HG02588 (cell line): ENCODE results near the gene UBE2J2.
"Not testable (repeated sequence)": the region's sequence is repeated elsewhere in the genome, so short reads cannot be mapped to it uniquely, and the experiment has no call there.

Experiments used
- ATAC-seq: cut with Tn5 transposase; IDR thresholded peaks from one replicate; pipeline ENCODE4 v1.9.1; 2021; ENCODE audit warnings: mild to moderate bottlenecking, moderate library complexity; ENCODE audit not compliant: unreplicated experiment

Gene UBE2J2

DNA sequence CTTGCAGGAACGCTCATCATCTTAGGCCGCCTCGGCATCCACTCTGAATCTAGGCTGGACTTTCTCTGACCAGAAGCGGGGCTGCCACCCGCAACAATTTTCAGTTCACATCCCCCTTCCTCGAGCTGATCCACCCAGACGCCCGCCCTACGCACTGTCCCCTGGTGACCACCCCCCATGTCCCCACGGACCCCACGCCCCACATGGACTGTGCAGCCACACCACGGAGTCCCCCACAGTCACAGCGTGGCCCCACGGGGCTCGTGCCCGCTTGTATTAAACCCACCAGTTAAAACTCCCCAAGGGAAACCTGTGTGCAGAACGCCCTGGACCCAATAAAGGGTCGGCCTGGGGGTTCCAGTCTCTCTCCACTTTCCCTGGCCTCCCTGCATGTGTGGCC, 14.1 kb downstream of the UBE2J2 start:
- no peak for ATAC-seq

DNA sequence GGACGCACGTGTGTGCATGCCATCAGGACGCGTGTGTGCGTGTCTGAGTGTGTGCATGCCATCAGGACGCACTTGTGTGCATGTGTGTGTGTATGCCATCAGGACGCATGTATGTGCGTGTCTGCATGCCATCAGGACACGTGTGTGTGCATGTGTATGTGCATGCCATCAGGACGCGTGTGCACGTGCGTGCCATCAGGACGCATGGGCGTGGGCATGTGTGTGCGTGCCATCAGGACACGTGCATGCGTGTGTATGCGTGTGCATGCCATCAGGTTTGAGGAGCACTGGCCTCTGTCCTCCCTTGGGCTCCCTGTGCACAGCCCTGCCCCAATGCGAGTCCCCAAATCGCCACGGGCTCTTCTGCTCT, 14.6 kb downstream of the UBE2J2 start:
- ATAC-seq, result no peak

GRCh38 chr1:1256956-1257871, 16.4 kb downstream of the UBE2J2 start:
- no peak for ATAC-seq

GRCh38 chr1:1255611-1256010, 18.0 kb downstream of the UBE2J2 start:
- ATAC-seq, result no peak

GRCh38 chr1:1255078-1255477, 18.6 kb downstream of the UBE2J2 start:
- ATAC-seq, result no peak

GRCh38 chr1:1254667-1254998, 19.0 kb downstream of the UBE2J2 start:
- ATAC-seq, result no peak

DNA sequence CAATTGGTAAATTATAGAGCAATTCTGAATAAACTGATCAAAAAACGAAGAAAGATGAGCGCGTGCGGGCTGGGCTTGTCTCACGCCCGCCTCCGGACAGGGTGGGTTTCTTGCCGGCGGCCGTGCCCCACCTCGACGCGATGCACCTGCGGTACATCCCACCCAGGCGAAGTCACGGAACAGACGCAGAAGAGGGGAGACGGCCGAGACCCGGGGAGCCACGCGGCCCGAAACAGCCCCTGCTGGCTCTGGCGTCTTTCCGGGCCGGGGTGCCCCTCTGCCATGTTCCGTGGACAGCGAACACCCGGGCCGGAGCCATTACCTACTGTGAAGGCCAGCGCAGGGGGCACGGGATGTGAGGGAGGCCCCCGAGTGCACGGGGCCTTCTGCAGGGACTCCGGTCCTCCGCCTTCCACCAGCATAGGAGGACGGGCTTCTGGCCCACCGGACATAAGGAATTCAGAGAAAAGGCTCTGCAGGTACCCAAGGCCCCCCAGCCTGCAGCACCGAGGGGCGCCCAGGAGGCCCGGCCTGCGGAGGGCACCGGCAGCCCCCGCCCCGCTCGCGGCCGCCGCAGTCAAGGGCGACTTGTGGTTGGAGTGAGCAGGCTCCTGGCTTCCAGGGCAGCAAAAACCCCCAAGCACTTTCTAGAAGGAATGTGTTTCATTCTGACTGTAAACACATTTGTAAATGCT, 19.5 kb downstream of the UBE2J2 start:
- no peak for ATAC-seq

- no peak for ATAC-seq
Observed at GRCh38 chr1:1253314-1253713, 20.3 kb downstream of the UBE2J2 start.

DNA sequence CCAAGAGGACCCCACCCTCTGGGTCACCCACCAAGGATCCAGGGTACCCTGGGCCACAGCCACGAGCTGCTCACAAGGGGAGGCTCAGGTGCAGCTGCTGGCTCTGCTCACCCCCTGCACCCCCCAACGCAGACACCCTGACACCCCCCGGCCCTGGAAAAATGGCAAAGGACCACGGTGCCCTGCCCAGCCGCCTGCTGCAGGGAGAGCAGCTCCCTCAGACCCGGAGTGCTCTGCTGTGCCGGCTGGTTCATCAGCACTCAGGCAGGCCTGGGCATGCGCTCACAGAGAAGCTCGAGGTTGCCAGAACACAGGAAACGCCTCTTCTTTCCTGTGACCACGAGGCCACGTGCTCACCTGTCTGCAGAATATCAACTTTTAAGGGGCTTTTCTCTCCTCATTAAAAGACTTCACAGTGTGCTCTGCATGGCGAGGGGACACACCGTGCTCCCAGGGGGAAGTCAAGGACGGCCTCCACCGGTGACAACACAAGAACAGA, 22.8 kb downstream of the UBE2J2 start:
- no peak for ATAC-seq

- ATAC-seq, result not testable (repeated sequence)
Observed at GRCh38 chr1:1248009-1248913, 25.4 kb downstream of the UBE2J2 start.

GRCh38 chr1:1247341-1247913, 26.2 kb downstream of the UBE2J2 start:
- ATAC-seq, result no peak

DNA sequence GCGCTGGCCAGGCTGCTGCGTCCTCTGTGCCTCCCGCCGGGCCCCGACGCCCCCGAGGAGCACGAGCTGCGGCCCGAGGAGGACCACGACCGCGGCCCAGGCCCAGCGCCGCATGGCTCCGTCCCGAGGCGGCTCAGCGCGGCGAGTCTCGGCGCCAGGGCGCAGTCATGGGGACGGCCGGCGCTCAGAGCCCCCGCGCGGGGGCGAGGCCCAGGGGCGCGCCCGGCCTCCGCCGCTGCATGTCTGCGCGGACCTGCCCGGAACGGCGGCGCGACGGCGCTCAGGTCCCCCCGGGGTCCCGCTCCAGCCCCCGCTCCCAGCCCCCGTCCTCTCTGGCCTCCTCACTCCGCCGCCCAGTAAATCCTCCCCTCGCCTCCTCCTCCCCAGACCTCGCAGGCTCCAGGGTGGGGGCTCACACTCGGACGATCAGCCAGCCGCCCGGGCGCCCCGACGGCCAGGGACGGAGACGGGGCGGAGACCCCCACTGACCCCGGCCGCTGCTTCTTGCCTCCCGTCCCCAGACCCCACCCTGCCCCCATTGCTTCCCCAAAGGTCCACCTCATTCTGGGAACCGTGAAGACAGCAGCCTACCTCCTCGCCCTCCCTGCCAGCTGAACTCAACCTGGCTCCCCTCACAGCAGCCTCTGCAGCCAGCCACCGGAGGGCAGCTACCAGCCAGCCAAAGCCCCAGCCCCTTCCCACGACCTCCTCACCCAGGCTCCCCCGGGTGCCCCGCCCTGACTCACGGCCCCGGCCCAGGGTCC, 26.9 kb downstream of the UBE2J2 start, which contains the start of gene C1QTNF12:
Gene C1QTNF12, minus strand, starts transcription at position 146 of the 764 bp plus-strand sequence. Its CDS starts 32 bp downstream, at position 114.
- no peak for ATAC-seq

- no peak for ATAC-seq
Observed at GRCh38 chr1:1245817-1246576, 27.7 kb downstream of the UBE2J2 start.

- no peak for ATAC-seq
Observed at GRCh38 chr1:1245178-1245816, 28.4 kb downstream of the UBE2J2 start.

DNA sequence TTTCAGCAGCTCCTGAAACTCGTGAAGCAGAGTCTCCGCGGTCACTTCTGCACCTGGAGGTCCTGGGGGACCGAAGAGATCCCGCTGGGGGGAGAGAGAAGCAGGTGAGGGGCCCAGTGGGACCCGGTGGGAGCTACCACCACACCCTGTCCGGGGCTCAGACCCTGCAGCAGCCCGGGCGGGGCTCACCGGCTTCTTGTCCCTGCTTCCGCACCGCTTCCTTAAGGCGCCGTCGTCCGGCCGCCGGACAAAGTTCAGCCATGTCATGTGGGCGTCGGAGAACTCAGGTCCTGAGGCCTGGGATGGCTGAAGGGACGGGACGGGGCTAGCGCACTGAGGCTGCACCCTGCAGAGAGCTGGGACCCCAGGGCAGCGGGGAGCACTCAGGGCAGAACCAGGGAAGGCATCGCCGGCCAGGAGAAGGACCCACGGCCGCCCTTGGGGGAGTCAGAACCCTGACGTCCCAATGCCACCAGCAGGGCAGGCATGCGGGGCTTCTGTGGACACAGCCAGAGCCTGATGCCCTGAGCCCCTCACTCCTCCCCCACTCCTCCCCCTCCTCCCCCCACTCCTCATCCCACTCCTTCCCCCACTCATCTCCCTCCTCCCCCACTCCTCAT, 29.4 kb downstream of the UBE2J2 start:
- no peak for ATAC-seq

DNA sequence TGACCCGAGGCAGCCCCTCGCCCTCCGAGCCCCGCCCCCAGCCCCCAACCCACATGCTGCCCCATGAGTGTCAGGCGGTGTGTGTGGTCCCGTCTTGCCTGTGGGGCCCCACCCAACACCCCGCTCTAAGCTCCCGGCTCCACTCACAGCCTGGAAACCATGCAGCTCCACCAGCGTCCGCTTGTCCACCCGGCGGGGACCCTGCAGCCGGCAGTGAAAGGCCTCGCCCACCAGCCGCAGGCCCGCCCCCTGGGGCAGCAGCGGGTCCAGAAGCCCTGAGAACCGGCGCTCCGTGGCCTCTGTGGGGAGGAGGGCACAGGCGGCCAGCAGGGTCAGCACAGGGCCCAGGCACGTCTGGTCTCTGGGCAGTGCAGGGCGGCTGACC, 29.9 kb downstream of the UBE2J2 start:
- ATAC-seq, result no peak

- ATAC-seq, result no peak
Observed at GRCh38 chr1:1243266-1243660, 30.4 kb downstream of the UBE2J2 start.
